Small intestine (tissue), 7 donors: ENCODE data around the gene CLEC18C. TPM values are rescaled to one million over a fixed set of nuclear protein-coding genes. Genes with fewer than 3 reads are reported as not detected.

Experiments used
- DNase-seq, 2 donors: peaks; one replicate each; pipeline versions ENCODE4 v3.0.0 to v3.0.0-alpha.2; 2013
- FAIRE-seq: peaks from 2 replicates; lab custom pipeline; 2012; peaks lifted over from hg19 to GRCh38; lab: Jason Lieb, UNC
- H3K27ac ChIP-seq, 3 donors: one replicate each; pipeline ENCODE4 v1.5.1; 2013; ENCODE audit warnings: low read length in 2 of 3, mild to moderate bottlenecking in 2 of 3, control low read depth in 1 of 3, inconsistent platforms in 1 of 3, low read depth in 1 of 3, moderate library complexity in 1 of 3
- H3K27me3 ChIP-seq, 3 donors: one replicate each; pipeline ENCODE4 v1.6.1; 2013; ENCODE audit warnings: low read length in 3 of 3, inconsistent platforms in 1 of 3; ENCODE audit not compliant: control insufficient read depth in 3 of 3, insufficient read depth in 3 of 3
- H3K36me3 ChIP-seq, 3 donors: one replicate each; pipeline ENCODE4 v1.6.1; 2013; ENCODE audit warnings: low read length in 3 of 3, inconsistent platforms in 1 of 3, low read depth in 1 of 3, mild to moderate bottlenecking in 1 of 3, moderate library complexity in 1 of 3; ENCODE audit not compliant: control insufficient read depth in 3 of 3, insufficient read depth in 2 of 3
- H3K4me1 ChIP-seq, 3 donors: one replicate each; pipeline ENCODE4 v1.6.1; 2013; ENCODE audit warnings: low read length in 2 of 3, inconsistent platforms in 1 of 3, low read depth in 1 of 3, mild to moderate bottlenecking in 1 of 3, moderate library complexity in 1 of 3; ENCODE audit not compliant: control insufficient read depth in 3 of 3, insufficient read depth in 2 of 3
- H3K4me3 ChIP-seq, 3 donors: one replicate each; pipeline ENCODE4 v1.5.1; 2013; ENCODE audit warnings: low read length in 3 of 3, control low read depth in 1 of 3, inconsistent platforms in 1 of 3, low read depth in 1 of 3, mild to moderate bottlenecking in 1 of 3, moderate library complexity in 1 of 3
- H3K9me3 ChIP-seq, 2 donors: one replicate each; pipeline ENCODE4 v1.6.1; 2013; ENCODE audit warnings: low read depth in 1 of 2, low read length in 1 of 2; ENCODE audit not compliant: control insufficient read depth in 2 of 2, insufficient read depth in 1 of 2
- WGBS, 3 donors: extraction: QIAGEN DNeasy Blood & Tissue Kit; methylation state at CpG; one replicate each; pipeline ENCODE4 v1.1.7; 2013; 5-methylcytosine and 5-hydroxymethylcytosine counted together
- polyA plus RNA-seq, 4 donors: library from polyadenylated mRNA; stranded (reverse) in 3 of 4; unstranded in 1 of 4; fragments of 200-250 nt in 3 of 4; fragments of 120-200 nt in 1 of 4; gene quantifications; one replicate each; pipeline versions ENCODE4 v1.2.1 to v1.2.3, GENCODE V29; 2013
- donor health status: healthy with polysubstance abuse.
- donor health status: control.
- donor health status: control.
- donor health status: Bipolar disorder and iron deficiency.
- donor health status: healthy.

Gene CLEC18C
- polyA plus RNA-seq, 4 donors = 0.18 to 3.1 (median 0.43) TPM; not detected in 1

- DNase-seq = no peak
- WGBS, 3 donors = 93 to 96% (median 94%) methylated on average over 29 of the region's 29 CpGs
- peaks cover 15 to 83% (median 47%) of the 10 kb centered on the region in 3 donors for H3K36me3 ChIP-seq
Measured at GRCh38 chr16:70156207-70156978, 17.2 kb upstream of the CLEC18C start.

GRCh38 chr16:70157105-70157476 is 16.5 kb upstream of the CLEC18C start:
- FAIRE-seq (no peak), DNase-seq (no peak)
- no peak overlapping the region for H3K27ac ChIP-seq
- no peaks in the 10 kb centered on the region for H3K9me3 ChIP-seq
- H3K27me3 ChIP-seq = no peaks in the 10 kb centered on the region
- H3K4me1 ChIP-seq = peaks cover 0 to 12% (median 0%) of the 10 kb centered on the region in 3 donors
- no peak overlapping the region for H3K4me3 ChIP-seq
- peaks cover 15 to 80% (median 43%) of the 10 kb centered on the region in 3 donors for H3K36me3 ChIP-seq
- WGBS, 3 donors = 82 to 84% (median 83%) methylated on average over 11 of the region's 11 CpGs

More at GRCh38 chr16:70156207-70156978, 17.2 kb upstream of the CLEC18C start:
- Histone ChIP-seq H3K27me3 (no peaks in the 10 kb centered on the region), H3K4me3 (no peak overlapping the region), H3K4me1 (peaks cover 0 to 15% (median 0%) of the 10 kb centered on the region in 3 donors), H3K9me3 (no peaks in the 10 kb centered on the region), H3K27ac (no peak overlapping the region)
- FAIRE-seq = no peak

GRCh38 chr16:70157477-70158260 is 15.9 kb upstream of the CLEC18C start:
- DNase-seq = peak in 1 of 2 donors; percentile 46
- no peak for FAIRE-seq
- Histone ChIP-seq H3K4me1 (peaks cover 0 to 8% (median 0%) of the 10 kb centered on the region in 3 donors), H3K27ac (no peak overlapping the region), H3K9me3 (no peaks in the 10 kb centered on the region), H3K27me3 (no peaks in the 10 kb centered on the region), H3K4me3 (no peak overlapping the region), H3K36me3 (peaks cover 15 to 81% (median 43%) of the 10 kb centered on the region in 3 donors)
- WGBS, 3 donors = 44 to 76% (median 64%) methylated on average over 8 of the region's 8 CpGs

DNA sequence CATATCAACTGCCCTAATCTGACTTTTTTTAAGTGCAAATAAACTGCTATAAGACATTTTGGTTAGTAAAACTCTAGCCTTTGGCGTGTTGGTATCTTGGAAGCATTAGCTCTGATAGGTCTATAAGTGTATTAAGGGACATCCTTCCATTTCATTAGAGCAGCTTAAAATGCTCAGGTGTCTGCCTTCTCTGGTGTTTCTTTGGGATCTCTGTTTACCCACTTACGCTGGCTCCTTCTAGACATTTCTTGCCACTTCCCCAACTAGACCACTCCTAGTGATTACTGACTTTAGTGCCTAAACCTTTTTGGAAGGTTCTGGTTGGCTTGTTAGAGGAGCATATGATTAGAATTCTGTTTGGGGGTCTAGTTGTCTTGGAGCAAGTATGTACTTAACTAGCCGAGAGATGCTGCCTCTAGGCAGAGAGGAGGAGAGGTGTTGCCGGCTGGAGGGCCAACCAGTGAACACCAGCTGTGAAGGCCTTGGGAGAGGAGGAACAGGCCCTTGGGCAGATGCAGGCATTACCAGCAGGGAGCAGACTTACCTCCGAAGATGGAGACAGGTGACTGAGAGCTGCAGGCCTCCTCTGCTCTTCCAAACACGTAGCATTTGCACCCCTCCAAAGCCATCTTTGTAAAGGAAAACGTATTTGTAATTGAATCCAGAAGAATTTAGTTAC is 15.2 kb upstream of the CLEC18C start:
- H3K27ac ChIP-seq = no peak overlapping the region
- no peaks in the 10 kb centered on the region for H3K9me3 ChIP-seq
- WGBS, 3 donors = 85 to 90% (median 89%) methylated on average over 7 of the region's 7 CpGs
- no peak for DNase-seq
- no peaks in the 10 kb centered on the region for H3K27me3 ChIP-seq
- no peak for FAIRE-seq
- H3K36me3 ChIP-seq = peaks cover 14 to 78% (median 41%) of the 10 kb centered on the region in 3 donors
- H3K4me3 ChIP-seq = no peak overlapping the region
- peaks cover 0 to under 1% (median 0%) of the 10 kb centered on the region in 3 donors for H3K4me1 ChIP-seq

GRCh38 chr16:70159355-70160348 is 13.9 kb upstream of the CLEC18C start:
- H3K27me3 ChIP-seq = no peaks in the 10 kb centered on the region
- no peaks in the 10 kb centered on the region for H3K4me1 ChIP-seq
- 74 to 80% (median 79%) methylated on average over 9 of the region's 9 CpGs for WGBS, 3 donors
- H3K4me3 ChIP-seq = no peak overlapping the region
- no peak overlapping the region for H3K27ac ChIP-seq
- H3K36me3 ChIP-seq = peaks cover 13 to 68% (median 37%) of the 10 kb centered on the region in 3 donors
- no peaks in the 10 kb centered on the region for H3K9me3 ChIP-seq
- DNase-seq = no peak
- FAIRE-seq = no peak

- Histone ChIP-seq H3K9me3 (no peaks in the 10 kb centered on the region), H3K36me3 (peaks cover 13 to 60% (median 36%) of the 10 kb centered on the region in 3 donors), H3K4me1 (no peaks in the 10 kb centered on the region), H3K4me3 (no peak overlapping the region), H3K27me3 (no peaks in the 10 kb centered on the region), H3K27ac (no peak overlapping the region)
- WGBS, 3 donors = 93% methylated on average over 6 of the region's 6 CpGs
- FAIRE-seq (no peak), DNase-seq (no peak)
Measured at GRCh38 chr16:70160388-70160787, 13.2 kb upstream of the CLEC18C start.

DNA sequence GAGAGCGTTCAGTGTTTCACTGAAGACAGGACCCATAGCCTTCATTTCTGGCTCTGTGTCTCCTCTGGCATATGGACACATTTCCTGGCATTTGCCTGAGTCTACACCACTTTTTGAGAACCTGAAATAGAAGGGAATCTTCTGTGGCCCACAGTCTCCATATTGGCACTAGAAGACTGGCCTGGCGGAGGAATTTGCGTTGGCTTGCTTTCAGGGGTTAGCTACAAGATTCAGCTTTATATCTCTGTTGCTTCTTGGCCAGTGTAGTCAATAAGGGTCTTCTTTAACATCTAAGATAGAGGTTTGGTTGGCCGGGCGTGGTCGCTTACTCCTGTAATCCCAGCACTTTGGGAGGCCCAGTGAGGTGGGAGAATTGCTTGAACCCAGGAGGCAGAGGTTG is 12.8 kb upstream of the CLEC18C start:
- no peak for DNase-seq
- no peak for FAIRE-seq
- H3K4me3 ChIP-seq = no peak overlapping the region
- peaks cover 13 to 56% (median 36%) of the 10 kb centered on the region in 3 donors for H3K36me3 ChIP-seq
- no peaks in the 10 kb centered on the region for H3K9me3 ChIP-seq
- no peak overlapping the region for H3K27ac ChIP-seq
- H3K4me1 ChIP-seq = no peaks in the 10 kb centered on the region
- WGBS, 3 donors = 96 to 99% (median 98%) methylated on average over 6 of the region's 6 CpGs
- H3K27me3 ChIP-seq = no peaks in the 10 kb centered on the region
